Prostate gland (tissue), 2 donors: Measurements from ENCODE around the gene DCTN2. TPM values are rescaled to one million over a fixed set of nuclear protein-coding genes. Genes with fewer than 3 reads are reported as not detected.
"Not testable (repeated sequence)": the region's sequence is repeated elsewhere in the genome, so short reads cannot be mapped to it uniquely, and the experiment has no call there.

Experiments
- DNase-seq: peaks from one replicate; pipeline ENCODE4 v3.0.0-alpha.2; 2019; ENCODE audit warnings: low spot score
- H3K27ac ChIP-seq, 2 donors: fragments of 200-600 bp; sonication (generic); 2 replicates each; pipeline ENCODE4 v1.5.1; 2017 to 2019
- H3K27me3 ChIP-seq: fragments of 200-600 bp; sonication (generic); replicated peaks from 2 replicates; pipeline ENCODE4 v1.5.1; 2019; ENCODE audit not compliant: insufficient read depth
- H3K36me3 ChIP-seq, 2 donors: fragments of 200-600 bp; sonication (generic); 1 replicate in 1 of 2; 2 replicates in 1 of 2; pipeline versions ENCODE4 v1.5.1 to v1.8.1; 2017 to 2019
- H3K4me1 ChIP-seq: fragments of 200-600 bp; sonication (generic); replicated peaks from 2 replicates; pipeline ENCODE4 v1.5.1; 2019
- H3K4me3 ChIP-seq, 2 donors: fragments of 200-600 bp; sonication (generic); 2 replicates each; pipeline ENCODE4 v1.5.1; 2017 to 2019
- H3K9me3 ChIP-seq: fragments of 200-600 bp; sonication (generic); 2 replicates; pipeline ENCODE4 v1.5.1; 2017
- CTCF ChIP-seq, 4 experiments: fragments of 200-600 bp in 2 of 4; fragments of 450-650 bp in 2 of 4; sonication (generic) in 2 of 4; IDR thresholded peaks; 1 replicate in 3 of 4; 2 replicates in 1 of 4; pipeline ENCODE4 v1.5.1; 2016 to 2019; ENCODE audit warnings: antibody characterized with exemption in 4 of 4, mild to moderate bottlenecking in 2 of 4, moderate library complexity in 2 of 4
- POLR2A ChIP-seq: fragments of 450-650 bp; IDR thresholded peaks from one replicate; pipeline ENCODE4 v1.6.1; 2016; ENCODE audit warnings: antibody characterized with exemption, mild to moderate bottlenecking
- POLR2AphosphoS5 ChIP-seq: sonication (generic); formaldehyde crosslinking; IDR thresholded peaks from one replicate; pipeline ENCODE4 v1.6.1; 2017; ENCODE audit warnings: antibody characterized with exemption
- WGBS: methylation state at CpG from one replicate; pipeline ENCODE4 v1.1.5; 2018; 5-methylcytosine and 5-hydroxymethylcytosine counted together
- intact Hi-C: fragments of 100-400 bp; cut with DNase I; formaldehyde crosslinking; loops from one replicate; pipeline ENCODE4 v1.14.2; 2022
- total RNA-seq, 2 donors: library from RNA; depleted of rRNA; stranded (reverse); fragments of >200 nt; gene quantifications; one replicate each; pipeline ENCODE4 v1.1.0, GENCODE V29; 2016

DCTN2 gene
- total RNA-seq, 2 donors from 2014 or later, result 131 to 157 TPM

DNA sequence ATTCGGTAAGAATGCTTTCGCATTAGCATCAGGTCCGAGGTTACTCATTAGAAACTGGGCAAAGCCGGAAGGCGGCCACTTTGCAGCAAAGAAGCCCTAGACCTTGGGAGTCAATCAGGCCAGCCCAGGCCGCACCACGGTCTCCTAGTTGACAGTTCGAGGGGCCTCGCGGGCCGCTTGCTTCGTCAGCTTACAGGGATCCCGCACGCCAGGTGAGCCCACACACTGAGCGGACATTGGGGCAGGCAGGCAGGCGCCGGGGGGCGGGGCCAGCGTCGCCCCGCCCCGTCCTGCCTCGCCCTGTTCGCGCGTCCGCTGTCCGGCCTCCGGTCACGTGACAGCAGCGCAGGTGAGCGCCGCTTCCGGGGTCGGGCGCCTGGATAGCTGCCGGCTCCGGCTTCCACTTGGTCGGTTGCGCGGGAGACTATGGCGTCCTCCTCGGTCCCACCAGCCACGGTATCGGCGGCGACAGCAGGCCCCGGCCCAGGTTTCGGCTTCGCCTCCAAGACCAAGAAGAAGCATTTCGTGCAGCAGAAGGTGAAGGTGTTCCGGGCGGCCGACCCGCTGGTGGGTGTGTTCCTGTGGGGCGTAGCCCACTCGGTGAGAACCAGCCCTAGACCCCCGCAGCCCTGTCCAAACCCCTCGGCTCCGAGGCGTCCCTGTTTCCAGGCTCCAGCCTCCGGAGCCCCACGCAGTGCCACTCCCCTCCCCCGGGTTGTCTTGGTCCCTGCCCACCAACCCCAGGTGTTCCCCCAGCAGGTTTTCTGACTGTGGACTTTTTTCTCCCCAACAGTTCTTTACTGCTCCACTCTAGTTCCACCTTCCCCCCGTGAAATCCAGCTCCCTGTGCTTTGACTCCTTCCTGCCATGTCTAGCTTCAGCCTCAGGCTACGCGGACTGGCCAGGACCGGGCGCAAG is 44.1 kb upstream of the DCTN2 start, which contains the start of gene PIP4K2C:
Gene PIP4K2C, plus strand, starts transcription at position 329 of the 918 bp plus-strand sequence. Its CDS starts 98 bp downstream, at position 427.
- H3K9me3 ChIP-seq, result no peaks in the 10 kb centered on the region
- no peaks in the 10 kb centered on the region for H3K27me3 ChIP-seq
- peak; percentile 87 for DNase-seq
- TF ChIP-seq POLR2A, result peak; percentile 52
- peak; percentile 76 for TF ChIP-seq POLR2AphosphoS5
- TF ChIP-seq CTCF (IDR thresholded peaks at IDR 0.05), result peak in 2 of 4 experiments; percentile 9 to 11
- H3K4me3 ChIP-seq, result peak within 1 kb of the TSS; percentile 95 to 98
- peaks cover 12% of the 10 kb centered on the region for H3K4me1 ChIP-seq
- WGBS, result 1% methylated on average over 35 of the region's 69 CpGs
- intact Hi-C loops, result no loop called here
- H3K27ac ChIP-seq, result peak within 1 kb of the TSS; percentile 72 to 83
- no peaks in the 10 kb centered on the region for H3K36me3 ChIP-seq

- no peak for TF ChIP-seq POLR2AphosphoS5
- TF ChIP-seq CTCF (IDR thresholded peaks at IDR 0.05), result no peak
- no peak for TF ChIP-seq POLR2A
- Histone ChIP-seq H3K27ac (peak overlapping the region; percentile 72 to 83), H3K4me3 (peak overlapping the region; percentile 95 to 98), H3K4me1 (peaks cover 12% of the 10 kb centered on the region), H3K36me3 (no peaks in the 10 kb centered on the region), H3K9me3 (no peaks in the 10 kb centered on the region), H3K27me3 (no peaks in the 10 kb centered on the region)
- no peak for DNase-seq
- intact Hi-C loops, result no loop called here
- WGBS, result 10% methylated on average over 2 of the region's 2 CpGs
Observed at GRCh38 chr12:57590479-57590863, 43.5 kb upstream of the DCTN2 start.

GRCh38 chr12:57588951-57589610 is 42.1 kb upstream of the DCTN2 start:
- H3K27me3 ChIP-seq, H3K27ac ChIP-seq, H3K9me3 ChIP-seq, H3K36me3 ChIP-seq, intact Hi-C loops, DNase-seq, H3K4me3 ChIP-seq: not testable (repeated sequence)
- whole genome bisulfite sequencing, result 86% methylated on average over 15 of the region's 15 CpGs
- H3K4me1 ChIP-seq, result peaks cover 12% of the 10 kb centered on the region

GRCh38 chr12:57586832-57587429 is 39.9 kb upstream of the DCTN2 start:
- 89% methylated on average over 3 of the region's 3 CpGs for WGBS
- no peak overlapping the region for H3K4me3 ChIP-seq
- no peaks in the 10 kb centered on the region for H3K36me3 ChIP-seq
- no peaks in the 10 kb centered on the region for H3K9me3 ChIP-seq
- no peak for DNase-seq
- no peak overlapping the region for H3K27ac ChIP-seq
- no peak for TF ChIP-seq CTCF (IDR thresholded peaks at IDR 0.05)
- no peak for TF ChIP-seq POLR2A
- TF ChIP-seq POLR2AphosphoS5, result no peak
- H3K4me1 ChIP-seq, result peaks cover 6% of the 10 kb centered on the region
- H3K27me3 ChIP-seq, result no peaks in the 10 kb centered on the region
- intact Hi-C loops, result no loop called here

DNA sequence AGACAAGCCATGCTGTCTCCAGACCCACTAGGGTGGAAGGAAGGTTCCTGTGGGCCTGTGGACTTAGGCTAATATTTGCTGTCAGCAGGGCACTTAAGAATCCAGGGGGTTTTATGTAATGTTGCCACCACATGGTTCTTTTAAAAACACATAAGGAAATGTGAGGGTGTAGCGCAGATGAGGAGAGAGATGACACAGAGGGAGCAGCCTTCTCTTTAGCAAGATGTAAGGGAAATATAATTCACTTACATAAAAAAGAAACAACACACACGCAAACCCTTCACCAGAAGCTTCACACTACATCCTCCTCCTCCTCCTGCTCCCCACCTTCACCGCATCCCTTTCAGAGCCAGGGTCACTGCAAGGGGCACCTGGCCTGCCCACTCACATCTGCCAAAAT is 39.1 kb upstream of the DCTN2 start:
- no peak for DNase-seq
- intact Hi-C loops, result no loop called here
- Histone ChIP-seq H3K36me3 (no peaks in the 10 kb centered on the region), H3K4me3 (no peak overlapping the region), H3K4me1 (peaks cover 3% of the 10 kb centered on the region), H3K27ac (no peak overlapping the region), H3K27me3 (no peaks in the 10 kb centered on the region), H3K9me3 (no peaks in the 10 kb centered on the region)
- WGBS, result 90% methylated on average over 3 of the region's 3 CpGs
- TF ChIP-seq CTCF (IDR thresholded peaks at IDR 0.05), result no peak
- no peak for TF ChIP-seq POLR2AphosphoS5
- TF ChIP-seq POLR2A, result no peak
